Hindlimb muscle (tissue), 1 donor: ENCODE data around the gene POLR1B. TPM values are rescaled to one million over a fixed set of nuclear protein-coding genes. Genes with fewer than 3 reads are reported as not detected.
"Not testable (repeated sequence)": the region's sequence is repeated elsewhere in the genome, so short reads cannot be mapped to it uniquely, and the experiment has no call there.

Source experiments
- DNase-seq: peaks from one replicate; pipeline ENCODE4 v3.0.0-alpha.2; 2013
- polyA plus RNA-seq: library from polyadenylated mRNA; unstranded; fragments of 120-200 nt; gene quantifications from one replicate; pipeline ENCODE4 v1.2.1, GENCODE V29; 2013; ENCODE audit not compliant: insufficient read length

Gene POLR1B, protein sequence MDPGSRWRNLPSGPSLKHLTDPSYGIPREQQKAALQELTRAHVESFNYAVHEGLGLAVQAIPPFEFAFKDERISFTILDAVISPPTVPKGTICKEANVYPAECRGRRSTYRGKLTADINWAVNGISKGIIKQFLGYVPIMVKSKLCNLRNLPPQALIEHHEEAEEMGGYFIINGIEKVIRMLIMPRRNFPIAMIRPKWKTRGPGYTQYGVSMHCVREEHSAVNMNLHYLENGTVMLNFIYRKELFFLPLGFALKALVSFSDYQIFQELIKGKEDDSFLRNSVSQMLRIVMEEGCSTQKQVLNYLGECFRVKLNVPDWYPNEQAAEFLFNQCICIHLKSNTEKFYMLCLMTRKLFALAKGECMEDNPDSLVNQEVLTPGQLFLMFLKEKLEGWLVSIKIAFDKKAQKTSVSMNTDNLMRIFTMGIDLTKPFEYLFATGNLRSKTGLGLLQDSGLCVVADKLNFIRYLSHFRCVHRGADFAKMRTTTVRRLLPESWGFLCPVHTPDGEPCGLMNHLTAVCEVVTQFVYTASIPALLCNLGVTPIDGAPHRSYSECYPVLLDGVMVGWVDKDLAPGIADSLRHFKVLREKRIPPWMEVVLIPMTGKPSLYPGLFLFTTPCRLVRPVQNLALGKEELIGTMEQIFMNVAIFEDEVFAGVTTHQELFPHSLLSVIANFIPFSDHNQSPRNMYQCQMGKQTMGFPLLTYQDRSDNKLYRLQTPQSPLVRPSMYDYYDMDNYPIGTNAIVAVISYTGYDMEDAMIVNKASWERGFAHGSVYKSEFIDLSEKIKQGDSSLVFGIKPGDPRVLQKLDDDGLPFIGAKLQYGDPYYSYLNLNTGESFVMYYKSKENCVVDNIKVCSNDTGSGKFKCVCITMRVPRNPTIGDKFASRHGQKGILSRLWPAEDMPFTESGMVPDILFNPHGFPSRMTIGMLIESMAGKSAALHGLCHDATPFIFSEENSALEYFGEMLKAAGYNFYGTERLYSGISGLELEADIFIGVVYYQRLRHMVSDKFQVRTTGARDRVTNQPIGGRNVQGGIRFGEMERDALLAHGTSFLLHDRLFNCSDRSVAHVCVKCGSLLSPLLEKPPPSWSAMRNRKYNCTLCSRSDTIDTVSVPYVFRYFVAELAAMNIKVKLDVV
- polyA plus RNA-seq, result 12.8 TPM

DNA sequence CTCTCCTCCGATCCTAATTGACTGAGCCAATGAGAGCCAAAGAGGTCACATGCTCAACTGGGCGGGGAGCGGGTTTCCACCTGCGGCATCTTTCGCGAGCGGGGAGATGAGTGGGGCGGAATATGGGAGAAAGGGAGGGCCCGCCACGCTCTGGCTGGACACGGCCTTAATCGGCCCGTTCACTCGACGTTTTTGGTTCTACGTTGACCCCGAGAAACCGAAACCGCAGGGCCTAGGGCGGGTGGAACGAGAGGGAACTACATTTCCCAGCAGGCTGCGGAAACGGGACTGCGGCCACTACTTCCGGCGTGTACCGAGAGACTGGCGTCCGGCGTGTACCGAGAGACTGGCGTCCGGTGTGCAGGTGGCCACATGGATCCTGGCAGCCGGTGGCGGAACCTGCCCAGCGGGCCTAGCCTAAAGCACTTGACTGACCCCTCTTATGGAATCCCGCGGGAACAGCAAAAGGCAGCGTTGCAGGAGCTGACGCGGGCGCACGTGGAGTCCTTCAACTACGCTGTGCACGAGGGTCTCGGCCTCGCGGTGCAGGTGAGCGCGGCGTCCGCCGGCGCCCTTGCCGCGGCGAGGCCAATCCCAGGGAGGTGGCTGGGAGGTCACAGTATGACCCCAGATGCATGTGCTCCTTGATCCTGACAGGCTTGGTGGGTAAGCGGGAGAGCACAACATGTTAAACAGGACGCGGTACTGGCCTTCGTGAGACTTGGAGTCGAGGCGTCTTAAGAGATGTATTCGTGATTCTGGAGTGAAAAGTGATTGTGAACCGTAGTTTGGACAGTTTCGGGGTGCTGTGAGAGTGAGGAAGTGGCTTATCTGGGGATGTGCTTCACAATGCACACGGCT, at the start of gene POLR1B:
Gene POLR1B (plus strand): TSS at position 343 of the 861 bp plus-strand sequence. CDS start 30 bp downstream, at position 373.
- DNase-seq, result peak; percentile 90

DNA sequence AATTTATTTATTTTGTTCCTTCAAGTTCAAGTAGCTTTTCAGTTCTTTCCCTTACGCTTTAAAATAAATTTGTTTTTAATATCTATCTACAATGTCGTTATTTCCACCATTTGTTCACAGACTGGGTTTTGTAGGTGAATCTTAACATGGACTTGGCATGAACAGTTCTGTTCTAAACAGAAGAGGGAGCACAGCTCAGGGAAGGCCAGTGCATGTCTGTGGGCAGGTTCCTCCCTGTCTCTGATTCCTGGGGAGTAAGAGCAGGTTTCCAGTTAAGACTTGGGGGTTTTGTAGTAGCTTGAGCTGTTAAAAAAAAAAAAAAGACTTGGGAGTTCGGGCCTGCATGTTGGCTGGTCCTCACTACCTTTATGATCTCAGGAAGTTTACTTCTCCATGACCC, 49.2 kb upstream of the POLR1B start:
- no peak for DNase-seq

DNA sequence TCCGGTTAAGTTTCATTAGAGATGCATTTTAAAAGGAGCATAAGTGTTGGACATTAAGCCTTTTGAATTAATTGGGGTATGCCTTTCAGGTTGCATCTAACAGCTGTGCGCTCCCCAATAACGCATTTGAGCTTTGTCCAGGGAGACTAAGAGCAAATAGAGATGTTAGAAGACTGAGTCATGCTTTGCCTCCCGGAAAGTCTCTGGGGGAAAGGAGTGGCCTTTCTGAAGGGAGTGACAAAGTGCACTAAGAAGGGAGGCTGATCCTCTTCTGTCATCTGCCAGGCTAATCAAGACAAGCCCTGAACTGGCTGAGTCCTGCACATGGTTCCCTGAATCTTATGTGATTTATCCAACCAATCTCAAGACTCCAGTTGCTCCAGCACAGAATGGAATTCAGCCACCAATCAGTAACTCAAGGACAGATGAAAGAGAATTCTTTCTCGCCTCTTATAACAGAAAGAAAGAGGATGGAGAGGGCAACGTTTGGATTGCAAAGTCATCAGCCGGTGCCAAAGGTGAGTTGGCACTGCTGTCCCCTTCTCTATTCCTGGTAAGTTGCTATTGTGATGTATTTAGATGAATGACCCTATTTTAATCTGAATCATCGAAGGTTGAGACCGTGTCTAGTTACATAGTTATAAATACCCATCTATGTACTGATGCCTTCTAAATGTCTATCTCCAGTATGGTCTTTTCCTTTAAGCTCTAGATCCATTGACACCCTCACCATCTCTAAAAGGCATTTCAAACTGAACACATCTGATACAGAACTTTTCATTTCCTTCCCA, 48.2 kb upstream of the POLR1B start:
- DNase-seq, result no peak

DNA sequence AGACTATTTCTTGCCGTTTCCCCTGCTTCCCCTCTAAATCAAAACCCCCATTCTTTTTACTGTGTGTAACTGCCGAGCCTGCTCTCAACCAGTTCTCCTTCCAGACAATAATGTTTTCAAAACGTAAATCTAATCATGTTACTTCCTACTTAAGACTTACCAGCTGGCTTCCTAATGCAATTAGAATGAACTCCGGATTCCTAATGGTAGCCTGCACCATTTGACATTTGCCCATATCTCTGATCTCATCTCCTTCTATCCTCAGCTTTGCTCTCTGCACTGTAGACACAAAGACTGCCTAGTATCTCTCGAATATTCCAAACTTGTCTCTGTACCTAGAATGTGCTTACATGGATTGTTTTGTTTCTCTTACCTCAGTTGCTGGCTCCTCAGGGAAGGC, 47.4 kb upstream of the POLR1B start:
- DNase-seq, result no peak

DNA sequence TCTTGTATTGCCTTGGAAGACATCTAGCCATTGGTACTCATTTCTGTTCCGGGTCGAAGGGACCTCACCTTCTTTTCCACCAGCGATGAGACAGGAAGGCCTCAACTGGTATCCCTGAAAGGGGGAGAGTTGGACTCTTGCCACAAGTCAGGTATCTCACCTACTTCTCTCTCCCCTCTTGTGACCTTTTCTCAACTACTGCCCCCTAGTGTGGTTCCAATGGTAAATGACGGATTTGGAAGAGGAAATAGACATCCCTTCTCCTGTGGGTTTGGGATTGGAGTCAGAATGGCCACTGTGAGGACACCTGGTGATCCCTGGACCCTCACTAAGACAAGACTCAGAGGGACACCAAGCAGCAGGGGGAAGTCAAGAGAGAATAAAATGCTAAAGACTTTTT, 46.4 kb upstream of the POLR1B start:
- not testable (repeated sequence) for DNase-seq

DNA sequence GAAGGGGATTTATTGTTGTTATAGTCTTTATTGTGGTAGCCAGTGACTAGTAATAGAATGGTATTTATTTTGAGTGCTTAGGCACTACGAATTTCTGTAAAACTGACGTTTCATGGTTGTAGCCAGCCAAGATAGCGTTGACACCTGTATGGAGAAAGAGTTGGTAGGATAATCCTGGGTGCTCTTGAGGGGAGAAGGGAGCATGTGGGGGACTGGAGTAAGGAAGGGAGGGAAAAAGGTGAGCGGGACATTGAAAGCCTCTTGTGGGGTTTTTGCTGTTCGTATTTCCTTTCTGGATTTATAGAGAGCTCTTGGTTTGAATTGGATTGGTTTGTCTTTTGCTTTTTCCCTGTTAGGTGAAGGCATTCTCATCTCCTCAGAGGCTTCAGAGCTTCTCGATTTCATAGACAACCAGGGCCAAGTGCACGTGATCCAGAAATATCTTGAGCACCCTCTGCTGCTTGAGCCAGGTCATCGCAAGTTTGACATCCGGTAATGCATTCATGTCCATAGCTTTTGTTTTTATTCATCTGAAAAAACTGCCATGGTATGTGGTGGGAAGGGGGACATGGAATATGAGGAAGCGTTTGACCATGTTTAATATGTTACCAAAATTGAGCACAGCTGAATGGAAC, 41.3 kb upstream of the POLR1B start:
- DNase-seq, result not testable (repeated sequence)

DNA sequence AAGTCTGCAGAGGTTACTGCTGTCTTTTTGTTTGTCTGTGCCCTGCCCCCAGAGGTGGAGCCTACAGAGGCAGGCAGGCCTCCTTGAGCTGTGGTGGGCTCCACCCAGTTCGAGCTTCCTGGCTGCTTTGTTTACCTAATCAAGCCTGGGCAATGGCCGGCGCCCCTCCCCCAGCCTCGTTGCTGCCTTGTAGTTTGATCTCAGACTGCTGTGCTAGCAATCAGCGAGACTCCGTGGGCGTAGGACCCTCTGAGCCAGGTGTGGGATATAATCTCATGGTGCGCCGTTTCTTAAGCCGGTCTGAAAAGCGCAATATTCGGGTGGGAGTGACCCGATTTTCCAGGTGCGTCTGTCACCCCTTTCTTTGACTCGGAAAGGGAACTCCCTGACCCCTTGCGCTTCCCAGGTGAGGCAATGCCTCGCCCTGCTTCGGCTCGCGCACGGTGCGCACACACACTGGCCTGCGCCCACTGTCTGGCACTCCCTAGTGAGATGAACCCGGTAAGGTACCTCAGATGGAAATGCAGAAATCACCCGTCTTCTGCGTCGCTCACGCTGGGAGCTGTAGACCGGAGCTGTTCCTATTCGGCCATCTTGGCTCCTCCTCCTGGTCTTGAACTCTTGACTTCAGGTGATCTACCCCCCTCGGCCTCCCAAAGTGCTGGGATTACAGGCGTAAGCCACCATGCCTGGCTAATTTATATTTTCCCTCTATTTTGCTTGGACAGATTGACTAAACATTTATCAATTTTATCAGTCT, 32.8 kb upstream of the POLR1B start:
- not testable (repeated sequence) for DNase-seq

DNA sequence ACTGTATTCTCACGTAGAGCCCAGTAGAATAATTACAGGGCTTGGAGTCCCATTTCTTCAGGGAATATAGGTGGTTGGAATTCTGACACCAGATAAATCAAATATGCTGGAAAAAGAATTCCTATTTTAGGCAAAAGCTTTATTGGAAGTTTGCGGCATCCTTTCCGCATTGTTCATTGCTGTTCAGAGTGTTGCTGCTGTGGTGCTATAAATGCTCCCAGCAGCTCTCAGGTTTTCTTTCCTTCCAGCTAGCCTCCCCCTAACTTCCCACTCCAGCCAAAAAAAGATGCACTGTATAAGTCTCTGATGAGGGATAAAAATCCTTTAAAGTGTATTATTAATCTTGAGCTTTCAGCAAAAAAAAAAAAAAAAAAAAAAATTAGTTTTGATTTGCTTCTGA, 25.5 kb upstream of the POLR1B start:
- no peak for DNase-seq

DNA sequence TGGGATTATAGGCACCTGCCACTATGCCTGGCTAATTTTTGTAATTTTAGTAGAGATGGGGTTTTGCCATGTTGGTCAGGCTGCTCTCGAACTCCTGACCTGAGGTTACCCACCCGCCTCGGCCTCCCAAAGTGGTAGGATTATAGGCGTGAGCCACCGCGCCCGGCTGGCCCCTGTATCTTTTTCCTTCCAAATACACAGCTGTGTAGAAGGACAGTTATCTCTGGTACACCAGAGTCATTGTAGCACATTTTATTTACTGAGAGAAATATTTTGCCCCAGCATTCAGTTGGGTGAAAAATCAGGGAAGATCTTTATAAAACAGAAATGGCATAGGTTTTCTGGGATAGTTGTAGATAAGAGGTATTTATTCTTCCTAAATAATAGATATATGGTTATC, 23.5 kb upstream of the POLR1B start:
- DNase-seq, result no peak

DNA sequence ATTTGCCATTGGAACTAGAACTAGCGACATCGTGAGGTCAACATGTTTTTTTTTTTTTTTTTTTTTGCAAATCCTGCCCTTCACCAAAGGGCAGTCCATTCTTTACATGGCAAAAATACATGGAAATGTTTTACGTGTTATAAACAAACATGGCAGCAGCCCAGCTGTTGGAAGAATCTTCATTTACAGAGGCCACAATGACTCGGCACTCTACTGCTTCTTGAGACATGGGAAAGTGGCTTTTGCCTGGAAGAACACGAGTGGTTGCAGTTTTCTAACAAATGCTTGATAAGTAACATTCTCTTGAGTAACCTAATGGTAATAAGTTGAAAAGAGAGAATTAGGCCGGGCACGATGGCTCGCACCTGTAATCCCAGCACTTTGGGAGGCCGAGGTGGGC, 22.8 kb upstream of the POLR1B start:
- no peak for DNase-seq

DNA sequence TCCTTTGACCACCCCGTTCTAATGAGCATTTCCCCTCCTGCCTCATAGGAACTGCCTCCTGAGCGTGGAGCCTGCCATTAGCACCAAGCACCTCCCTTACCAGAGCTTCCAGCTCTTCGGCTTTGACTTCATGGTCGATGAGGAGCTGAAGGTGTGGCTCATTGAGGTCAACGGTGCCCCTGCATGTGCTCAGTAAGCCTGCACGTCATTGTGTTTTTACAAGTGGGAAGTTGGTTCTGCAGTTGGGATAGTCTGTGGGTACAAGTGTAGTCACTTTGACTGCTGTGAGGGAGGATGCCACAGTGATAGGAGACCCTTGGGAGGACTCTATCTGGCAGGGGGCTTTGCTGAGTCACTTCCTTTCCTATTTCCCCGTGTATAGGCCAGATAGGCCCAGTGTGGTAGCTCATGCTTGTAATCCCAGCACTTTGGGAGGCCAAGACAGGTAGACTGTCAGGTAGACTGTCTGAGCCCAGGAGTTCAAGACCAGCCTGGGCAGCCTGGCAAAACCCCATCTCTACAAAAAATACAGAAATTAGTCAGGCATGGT, 22.0 kb upstream of the POLR1B start:
- no peak for DNase-seq

DNA sequence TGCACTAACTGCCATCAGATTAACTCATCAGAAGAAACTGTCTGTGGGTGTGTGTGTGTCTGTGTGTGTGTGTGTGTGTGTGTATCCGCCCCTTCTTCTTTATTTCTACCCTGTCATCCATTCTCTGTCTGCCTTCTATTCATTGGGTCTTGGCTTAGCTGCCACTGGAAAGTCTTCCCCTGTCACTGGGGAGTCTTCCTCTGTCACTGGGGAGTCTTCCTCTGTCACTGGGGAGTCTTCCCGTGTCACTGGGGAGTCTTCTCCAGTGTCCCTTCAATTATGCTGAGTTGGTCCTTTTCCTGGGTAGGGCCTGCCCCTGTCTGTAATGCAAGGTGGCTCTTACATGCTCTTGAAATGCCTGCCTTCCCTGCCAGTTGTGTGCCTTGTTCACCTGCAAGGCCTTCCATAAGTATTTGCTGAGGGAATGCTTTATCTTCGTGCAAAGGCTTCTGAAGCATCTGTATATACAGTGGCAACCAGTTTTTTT, 18.9 kb upstream of the POLR1B start:
- DNase-seq, result no peak

DNA sequence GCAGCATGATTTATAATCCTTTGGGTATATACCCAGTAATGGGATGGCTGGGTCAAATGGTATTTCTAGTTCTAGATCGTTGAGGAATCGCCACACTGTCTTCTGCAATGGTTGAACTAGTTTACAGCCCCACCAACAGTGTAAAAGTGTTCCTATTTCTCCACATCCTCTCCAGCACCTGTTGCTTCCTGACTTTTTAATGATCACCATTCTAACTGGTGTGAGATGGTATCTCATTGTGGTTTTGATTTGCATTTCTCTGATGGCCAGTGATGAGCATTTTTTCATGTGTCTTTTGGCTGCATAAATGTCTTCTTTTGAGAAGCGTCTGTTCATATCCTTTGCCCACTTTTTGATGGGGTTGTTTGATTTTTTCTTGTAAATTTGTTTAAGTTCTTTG, 18.0 kb upstream of the POLR1B start:
- DNase-seq, result not testable (repeated sequence)

DNA sequence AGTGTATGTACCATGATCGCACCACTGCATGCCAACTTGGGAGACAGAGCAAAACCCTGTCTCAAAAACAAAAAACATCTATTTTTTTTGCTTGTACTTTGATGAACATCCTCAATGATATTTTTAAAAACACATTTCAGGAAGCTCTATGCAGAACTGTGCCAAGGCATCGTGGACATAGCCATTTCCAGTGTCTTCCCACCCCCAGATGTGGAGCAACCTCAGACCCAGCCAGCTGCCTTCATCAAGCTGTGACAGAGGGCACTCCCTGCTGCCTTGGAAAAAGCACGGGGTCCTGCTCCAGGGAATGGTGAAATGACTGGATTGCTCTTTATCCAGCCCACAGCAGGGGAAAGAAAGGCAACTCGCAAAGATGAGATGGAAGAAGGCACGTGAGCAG, 13.7 kb upstream of the POLR1B start:
- DNase-seq, result no peak

DNA sequence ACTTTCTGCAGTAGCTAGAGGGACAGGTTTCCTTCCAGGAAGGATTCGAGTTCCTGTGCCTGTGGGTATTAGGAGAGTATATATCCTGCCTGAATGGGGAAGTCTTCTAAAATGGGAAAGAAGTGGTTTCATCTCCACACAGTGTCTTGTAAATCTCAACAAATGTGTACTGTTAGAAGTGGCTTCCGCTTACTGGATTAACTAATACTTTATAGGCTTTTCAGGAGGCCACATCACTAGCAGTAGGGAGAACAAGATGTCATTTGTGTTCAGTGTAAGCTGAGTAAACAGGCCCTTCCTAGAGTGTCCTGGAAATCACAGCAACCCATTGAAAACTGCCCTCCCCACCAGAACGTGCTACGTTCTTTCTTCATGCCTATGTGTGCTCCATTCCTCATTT, 12.5 kb upstream of the POLR1B start:
- no peak for DNase-seq

DNA sequence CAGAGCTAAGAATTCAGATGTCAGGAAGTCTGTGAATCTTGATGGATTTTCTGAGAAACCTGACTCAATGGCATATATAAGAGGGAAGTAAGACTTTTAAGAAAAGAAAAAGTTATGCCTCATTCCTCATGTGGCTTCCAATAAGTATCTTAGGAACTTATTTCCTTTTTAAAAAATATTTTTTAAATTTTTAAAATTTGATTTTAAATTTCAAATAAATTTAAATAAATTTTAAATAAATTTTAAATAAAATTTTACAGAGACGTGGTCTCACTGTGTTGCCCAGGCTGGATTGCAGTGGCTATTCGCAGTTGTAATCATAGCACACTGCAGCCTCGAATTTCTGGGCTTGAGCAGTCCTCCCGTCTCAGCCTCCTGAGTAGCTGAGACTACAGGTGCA, 11.5 kb upstream of the POLR1B start:
- DNase-seq, result no peak

DNA sequence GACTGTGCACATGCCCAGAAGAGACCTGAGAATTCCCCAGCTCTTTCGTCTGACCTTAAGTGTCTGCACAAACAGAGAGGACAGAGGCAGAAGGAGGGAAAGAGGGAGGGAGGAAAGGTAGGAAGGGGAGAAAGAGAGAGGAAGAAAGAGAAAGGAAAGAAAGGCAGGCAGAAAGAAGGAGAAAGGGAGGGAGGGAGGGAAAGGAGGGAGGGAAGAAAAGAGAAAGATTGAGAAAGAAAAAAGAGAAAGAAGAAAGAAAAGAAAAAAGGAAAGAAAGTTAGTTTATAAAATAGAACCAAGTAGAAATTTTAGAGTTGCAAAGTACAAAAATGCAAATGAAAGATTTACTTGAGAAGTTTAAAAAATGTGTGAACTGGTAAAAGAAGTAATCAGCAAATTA, 7.4 kb upstream of the POLR1B start:
- DNase-seq, result no peak

DNA sequence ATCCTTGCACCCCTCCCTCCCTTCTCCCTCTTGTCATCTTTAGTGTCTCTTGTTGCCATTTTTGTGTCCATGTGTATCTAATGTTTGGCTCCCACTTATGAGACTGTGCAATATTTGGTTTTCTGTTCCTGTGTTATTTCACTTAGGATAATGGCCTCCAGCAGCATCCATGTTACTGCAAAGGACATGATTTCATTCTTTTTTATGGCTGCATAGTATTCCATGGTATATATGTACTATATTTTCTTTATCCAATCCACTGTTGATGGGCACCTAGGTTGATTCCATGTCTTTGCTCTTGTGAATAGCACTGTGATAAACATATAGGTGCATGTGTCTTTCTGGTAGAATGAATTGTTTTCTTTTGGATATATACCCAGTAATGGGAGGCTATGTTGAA, 5.6 kb upstream of the POLR1B start:
- not testable (repeated sequence) for DNase-seq

DNA sequence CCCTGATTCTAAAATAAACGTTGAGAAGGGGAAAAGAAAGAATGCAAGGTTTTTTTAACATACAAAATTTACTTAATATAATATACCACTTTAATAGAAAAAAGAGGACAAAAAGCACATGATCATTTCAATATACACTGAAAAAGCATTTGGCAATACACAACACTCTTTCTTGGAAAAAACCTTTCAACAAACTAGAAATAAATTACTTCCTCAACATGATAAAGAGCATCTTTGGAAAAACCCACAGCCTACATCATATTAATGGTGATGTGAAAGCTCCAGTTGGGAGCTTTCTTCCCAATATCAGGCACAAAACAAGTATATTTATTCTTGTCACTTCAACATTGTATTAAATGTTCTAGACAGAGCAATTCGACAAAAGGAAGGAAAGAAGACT, 3.0 kb upstream of the POLR1B start:
- DNase-seq, result no peak

DNA sequence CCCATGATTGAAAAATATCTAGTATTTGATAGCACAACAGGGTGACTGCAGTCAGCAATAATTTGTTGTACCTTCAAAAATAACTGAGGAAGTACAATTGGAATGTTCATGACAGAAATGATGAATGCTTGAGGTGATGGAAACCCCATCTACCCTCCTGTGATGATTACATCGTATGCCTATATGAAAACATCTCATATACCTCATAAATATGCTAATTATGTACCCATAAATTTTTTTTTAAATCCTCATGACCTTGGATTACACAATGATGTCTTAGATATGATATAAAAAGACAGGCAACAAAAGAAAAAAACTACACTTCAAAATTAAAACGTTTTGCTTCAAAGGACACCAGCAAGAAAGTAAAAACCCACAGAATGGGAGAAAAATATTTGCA, 1.4 kb upstream of the POLR1B start:
- DNase-seq, result no peak
